T-helper 1 cell treated with Interleukin-12 subunit alpha and Interleukin-12 subunit beta and Interleukin-4 antibody, amounts not matched to agents 30 μg/mL and 1 μg/mL, for 36 hours (primary cell): ENCODE results near the gene BTG1.
A peak's percentile ranks its signal among the peaks of the same experiment; 100 is the strongest.

Experiments
- H3K27ac Mint-ChIP-seq: one replicate; pipeline ENCODE4 v1.8.0; 2021; ENCODE audit warnings: mild to moderate bottlenecking, mixed read lengths
- H3K27me3 Mint-ChIP-seq: one replicate; pipeline ENCODE4 v1.8.0; 2021; ENCODE audit warnings: low read depth, mixed read lengths
- H3K36me3 Mint-ChIP-seq: one replicate; pipeline ENCODE4 v1.8.0; 2021; ENCODE audit warnings: low read depth, mixed read lengths
- H3K4me1 Mint-ChIP-seq: one replicate; pipeline ENCODE4 v1.8.0; 2021; ENCODE audit warnings: low read depth, mixed read lengths
- H3K4me3 Mint-ChIP-seq: one replicate; pipeline ENCODE4 v1.8.0; 2021; ENCODE audit warnings: mild to moderate bottlenecking, moderate library complexity, mixed read lengths
- H3K9me3 Mint-ChIP-seq: one replicate; pipeline ENCODE4 v1.8.0; 2021; ENCODE audit warnings: mixed read lengths

BTG1 gene

GRCh38 chr12:92133171-92133570 is 12.5 kb downstream of the BTG1 start:
- H3K4me3 Mint-ChIP-seq, result peak overlapping the region; percentile 38
- no peaks in the 10 kb centered on the region for H3K27me3 Mint-ChIP-seq
- H3K27ac Mint-ChIP-seq, result peak overlapping the region; percentile 86
- peaks cover 3% of the 10 kb centered on the region for H3K9me3 Mint-ChIP-seq
- peaks cover 45% of the 10 kb centered on the region for H3K36me3 Mint-ChIP-seq
- H3K4me1 Mint-ChIP-seq, result peaks cover 70% of the 10 kb centered on the region

- H3K27me3 Mint-ChIP-seq, result no peaks in the 10 kb centered on the region
- H3K4me1 Mint-ChIP-seq, result peaks cover 64% of the 10 kb centered on the region
- peaks cover 3% of the 10 kb centered on the region for H3K9me3 Mint-ChIP-seq
- peak overlapping the region; percentile 80 for H3K27ac Mint-ChIP-seq
- peaks cover 38% of the 10 kb centered on the region for H3K36me3 Mint-ChIP-seq
- peak overlapping the region; percentile 78 for H3K4me3 Mint-ChIP-seq
These were observed 13.4 kb downstream of the BTG1 start for GRCh38 chr12:92132288-92132687.

- Mint-ChIP-seq H3K27ac (peak overlapping the region; percentile 80), H3K4me1 (peaks cover 59% of the 10 kb centered on the region), H3K27me3 (no peaks in the 10 kb centered on the region), H3K9me3 (peaks cover 3% of the 10 kb centered on the region), H3K4me3 (peak overlapping the region; percentile 78), H3K36me3 (peaks cover 35% of the 10 kb centered on the region)
These were observed 14.6 kb downstream of the BTG1 start for GRCh38 chr12:92130999-92131398.

GRCh38 chr12:92129609-92130008 is 16.0 kb downstream of the BTG1 start:
- H3K9me3 Mint-ChIP-seq, result peaks cover 6% of the 10 kb centered on the region
- H3K4me3 Mint-ChIP-seq, result peak overlapping the region; percentile 18
- peaks cover 42% of the 10 kb centered on the region for H3K36me3 Mint-ChIP-seq
- peaks cover 61% of the 10 kb centered on the region for H3K4me1 Mint-ChIP-seq
- H3K27me3 Mint-ChIP-seq, result no peaks in the 10 kb centered on the region
- H3K27ac Mint-ChIP-seq, result peak overlapping the region; percentile 65

GRCh38 chr12:92128612-92129011 is 17.0 kb downstream of the BTG1 start:
- Mint-ChIP-seq H3K27ac (peak overlapping the region; percentile 55), H3K9me3 (peaks cover 6% of the 10 kb centered on the region), H3K27me3 (no peaks in the 10 kb centered on the region), H3K4me3 (no peak overlapping the region), H3K4me1 (peaks cover 59% of the 10 kb centered on the region), H3K36me3 (peaks cover 41% of the 10 kb centered on the region)

- H3K27ac Mint-ChIP-seq, result peak overlapping the region; percentile 9
These were observed 21.0 kb downstream of the BTG1 start for GRCh38 chr12:92124689-92125029.

GRCh38 chr12:92123780-92124688 is 21.6 kb downstream of the BTG1 start:
- Mint-ChIP-seq H3K27me3 (no peaks in the 10 kb centered on the region), H3K27ac (peak overlapping the region; percentile 27), H3K9me3 (peaks cover 18% of the 10 kb centered on the region), H3K36me3 (peaks cover 38% of the 10 kb centered on the region), H3K4me1 (peaks cover 44% of the 10 kb centered on the region), H3K4me3 (peak overlapping the region; percentile 8)

More at GRCh38 chr12:92124689-92125029, 21.0 kb downstream of the BTG1 start:
- Mint-ChIP-seq H3K27me3 (no peaks in the 10 kb centered on the region), H3K9me3 (peaks cover 15% of the 10 kb centered on the region), H3K4me3 (peak overlapping the region; percentile 8), H3K4me1 (peaks cover 45% of the 10 kb centered on the region), H3K36me3 (peaks cover 39% of the 10 kb centered on the region)

- Mint-ChIP-seq H3K27me3 (no peaks in the 10 kb centered on the region), H3K4me3 (no peak overlapping the region), H3K36me3 (peaks cover 39% of the 10 kb centered on the region), H3K4me1 (peaks cover 45% of the 10 kb centered on the region), H3K27ac (no peak overlapping the region), H3K9me3 (peaks cover 23% of the 10 kb centered on the region)
These were observed 22.5 kb downstream of the BTG1 start for GRCh38 chr12:92122941-92123779.

- Mint-ChIP-seq H3K9me3 (peaks cover 23% of the 10 kb centered on the region), H3K27ac (no peak overlapping the region), H3K4me1 (peaks cover 41% of the 10 kb centered on the region), H3K36me3 (peaks cover 36% of the 10 kb centered on the region), H3K4me3 (no peak overlapping the region), H3K27me3 (no peaks in the 10 kb centered on the region)
These were observed 23.8 kb downstream of the BTG1 start for GRCh38 chr12:92121826-92122225.

GRCh38 chr12:92118826-92119536 is 26.7 kb downstream of the BTG1 start:
- peaks cover 38% of the 10 kb centered on the region for H3K4me1 Mint-ChIP-seq
- H3K9me3 Mint-ChIP-seq, result peaks cover 19% of the 10 kb centered on the region
- no peaks in the 10 kb centered on the region for H3K27me3 Mint-ChIP-seq
- peaks cover 30% of the 10 kb centered on the region for H3K36me3 Mint-ChIP-seq
- H3K27ac Mint-ChIP-seq, result peak overlapping the region; percentile 8
- H3K4me3 Mint-ChIP-seq, result no peak overlapping the region

- peaks cover 11% of the 10 kb centered on the region for H3K9me3 Mint-ChIP-seq
- H3K4me3 Mint-ChIP-seq, result no peak overlapping the region
- peaks cover 24% of the 10 kb centered on the region for H3K36me3 Mint-ChIP-seq
- H3K4me1 Mint-ChIP-seq, result peaks cover 46% of the 10 kb centered on the region
- H3K27ac Mint-ChIP-seq, result no peak overlapping the region
- H3K27me3 Mint-ChIP-seq, result no peaks in the 10 kb centered on the region
These were observed 30.8 kb downstream of the BTG1 start for GRCh38 chr12:92114834-92115233.

- Mint-ChIP-seq H3K9me3 (no peaks in the 10 kb centered on the region), H3K36me3 (peaks cover 11% of the 10 kb centered on the region), H3K4me3 (peak overlapping the region; percentile 4), H3K27ac (no peak overlapping the region), H3K27me3 (no peaks in the 10 kb centered on the region), H3K4me1 (peaks cover 49% of the 10 kb centered on the region)
These were observed 34.4 kb downstream of the BTG1 start for GRCh38 chr12:92111256-92111655.

GRCh38 chr12:92110083-92110640 is 35.5 kb downstream of the BTG1 start:
- no peak overlapping the region for H3K27ac Mint-ChIP-seq
- H3K4me3 Mint-ChIP-seq, result peak overlapping the region; percentile 25
- H3K9me3 Mint-ChIP-seq, result no peaks in the 10 kb centered on the region
- H3K36me3 Mint-ChIP-seq, result peaks cover 11% of the 10 kb centered on the region
- H3K4me1 Mint-ChIP-seq, result peaks cover 51% of the 10 kb centered on the region
- H3K27me3 Mint-ChIP-seq, result no peaks in the 10 kb centered on the region

- Mint-ChIP-seq H3K4me3 (no peak overlapping the region), H3K27ac (no peak overlapping the region), H3K4me1 (peaks cover 49% of the 10 kb centered on the region), H3K27me3 (no peaks in the 10 kb centered on the region), H3K36me3 (peaks cover 11% of the 10 kb centered on the region), H3K9me3 (no peaks in the 10 kb centered on the region)
These were observed 36.0 kb downstream of the BTG1 start for GRCh38 chr12:92109613-92110012.
